ENCODE measurements around the gene SLC6A7.
"Not testable (repeated sequence)": the region's sequence is repeated elsewhere in the genome, so short reads cannot be mapped to it uniquely, and the experiment has no call there.

Gene SLC6A7

DNA sequence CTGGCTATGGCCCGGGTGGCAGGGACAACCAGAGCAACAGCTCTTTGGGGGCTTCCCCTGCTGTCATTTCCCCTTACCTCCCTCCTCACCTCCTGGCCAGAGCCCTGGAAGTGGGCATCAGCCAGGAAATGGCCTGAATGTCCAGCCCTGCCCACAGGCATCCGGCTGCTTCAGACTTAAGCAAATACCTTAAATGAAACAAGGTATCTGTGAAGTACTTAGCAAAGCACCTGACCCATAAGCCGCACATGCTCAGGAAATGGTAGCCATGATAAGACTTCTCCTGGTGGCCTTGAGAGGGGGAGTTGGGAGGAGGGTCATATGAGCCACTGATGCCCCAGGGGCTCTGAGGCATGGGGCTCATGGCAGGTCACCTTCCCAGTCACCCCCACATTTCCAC lies 55.9 kb downstream of the SLC6A7 start:
- no peak for DNase-seq

DNA sequence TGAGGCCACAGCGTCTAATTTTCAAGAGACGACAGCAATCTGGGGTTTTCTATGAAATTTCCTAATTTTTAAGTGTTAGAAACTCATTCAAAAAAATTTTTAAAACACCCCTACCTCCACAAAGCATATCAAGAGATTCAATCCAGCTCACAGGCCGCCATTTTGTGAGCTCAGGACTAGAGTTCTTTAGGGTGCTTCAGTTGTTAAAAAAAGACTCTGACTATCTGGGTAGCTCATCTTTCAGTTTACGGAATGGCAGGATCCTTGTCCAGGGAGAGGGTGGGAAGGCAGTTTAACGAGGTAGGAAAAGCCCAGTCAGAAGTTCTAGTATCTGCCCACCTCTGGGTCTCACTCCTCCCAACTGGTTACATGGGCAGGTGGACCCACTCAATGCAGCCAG lies 56.6 kb downstream of the SLC6A7 start:
- DNase-seq: no peak

DNA sequence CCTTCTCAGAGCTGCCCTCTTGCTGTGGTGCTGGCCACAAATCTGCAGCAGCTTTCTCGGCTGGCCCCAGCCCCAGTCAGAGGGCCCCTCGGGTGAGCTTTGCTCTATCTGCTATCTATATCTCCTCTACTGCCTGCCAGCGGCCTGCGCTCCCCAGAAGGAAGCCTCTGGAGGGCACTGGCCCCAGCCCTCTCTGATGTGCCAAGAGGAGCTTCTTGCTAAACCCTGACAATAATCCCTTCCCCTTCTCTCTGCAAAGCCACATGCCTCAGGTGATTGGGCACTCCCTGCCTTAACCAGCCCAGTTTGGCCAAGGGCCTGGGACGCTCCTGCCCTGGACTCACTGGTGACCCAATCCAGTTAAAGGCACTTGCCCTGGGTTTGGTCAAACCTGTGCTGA lies 57.0 kb downstream of the SLC6A7 start:
- no peak for DNase-seq

DNA sequence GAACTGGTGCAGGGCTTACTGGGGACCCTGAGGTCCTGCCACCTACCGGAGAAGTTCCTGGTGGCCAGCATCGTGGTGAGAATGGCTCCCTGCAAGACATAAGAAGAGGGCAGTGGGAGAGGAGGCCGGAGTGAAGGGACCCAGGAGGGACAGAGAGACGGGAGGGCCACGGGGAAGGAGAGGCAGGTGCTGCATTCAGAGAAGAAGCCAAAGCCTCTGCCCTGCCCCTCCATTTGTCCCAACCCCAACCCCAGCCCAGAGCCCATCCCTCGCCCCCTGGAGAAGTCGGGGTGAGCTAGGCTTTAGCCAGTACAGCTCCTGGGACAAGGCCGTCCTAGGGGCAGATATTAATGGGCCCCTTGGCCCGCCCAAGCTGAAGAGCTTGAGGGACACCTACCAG lies 57.9 kb downstream of the SLC6A7 start:
- DNase-seq: no peak

DNA sequence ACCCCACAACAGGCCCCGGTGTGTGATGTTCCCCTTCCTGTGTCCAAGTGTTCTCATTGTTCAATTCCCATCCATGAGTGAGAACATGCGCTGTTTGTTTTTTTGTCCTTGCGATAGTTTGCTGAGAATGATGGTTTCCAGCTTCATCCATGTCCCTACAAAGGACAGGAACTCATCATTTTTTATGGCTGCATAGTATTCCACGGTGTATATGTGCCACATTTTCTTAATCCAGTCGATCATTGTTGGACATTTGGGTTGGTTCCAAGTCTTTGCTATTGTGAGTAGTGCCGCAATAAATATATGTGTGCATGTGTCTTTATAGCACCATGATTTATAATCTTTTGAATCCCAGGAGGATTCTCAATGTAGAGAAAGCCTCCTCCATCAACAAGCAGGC lies 58.6 kb downstream of the SLC6A7 start:
- DNase-seq: not testable (repeated sequence)

DNA sequence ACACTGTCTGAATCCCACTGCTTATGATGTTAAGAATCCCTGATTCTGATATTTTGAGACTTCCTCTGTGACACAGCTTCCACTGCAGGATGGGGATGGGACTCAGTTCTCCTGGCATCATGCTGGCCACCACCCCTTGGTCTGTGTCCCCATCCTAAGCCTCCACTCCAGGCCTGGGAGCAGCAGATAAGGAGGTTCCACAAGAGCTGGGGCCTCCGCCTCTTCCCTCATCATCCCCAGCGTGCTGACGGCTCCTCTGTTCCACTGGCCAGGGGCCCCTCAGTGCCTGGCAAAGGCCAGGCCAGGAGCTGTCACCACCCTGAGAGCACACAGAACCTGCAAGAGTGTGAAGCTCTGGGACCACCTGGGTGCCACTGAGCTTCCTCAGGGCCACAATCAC lies 59.1 kb downstream of the SLC6A7 start:
- DNase-seq: no peak

DNA sequence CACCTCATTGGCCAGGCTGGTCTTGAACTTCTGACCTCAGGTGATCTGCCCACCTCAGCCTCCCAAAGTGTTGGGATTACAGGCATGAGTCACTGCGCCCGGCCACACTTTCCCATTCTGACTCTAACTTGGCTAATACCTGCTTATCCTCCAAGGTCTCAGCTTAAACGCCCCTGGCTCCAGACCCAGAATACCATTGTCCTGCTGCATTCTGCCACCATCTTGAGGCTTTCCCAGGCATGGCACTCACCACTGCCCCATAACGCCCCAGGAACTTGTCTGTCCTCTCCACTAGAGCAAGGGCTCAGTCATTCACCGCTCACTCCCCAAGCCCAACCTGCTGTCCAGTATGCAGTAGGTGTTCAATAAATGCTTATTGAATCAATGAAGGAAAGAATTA lies 59.9 kb downstream of the SLC6A7 start:
- no peak for DNase-seq

DNA sequence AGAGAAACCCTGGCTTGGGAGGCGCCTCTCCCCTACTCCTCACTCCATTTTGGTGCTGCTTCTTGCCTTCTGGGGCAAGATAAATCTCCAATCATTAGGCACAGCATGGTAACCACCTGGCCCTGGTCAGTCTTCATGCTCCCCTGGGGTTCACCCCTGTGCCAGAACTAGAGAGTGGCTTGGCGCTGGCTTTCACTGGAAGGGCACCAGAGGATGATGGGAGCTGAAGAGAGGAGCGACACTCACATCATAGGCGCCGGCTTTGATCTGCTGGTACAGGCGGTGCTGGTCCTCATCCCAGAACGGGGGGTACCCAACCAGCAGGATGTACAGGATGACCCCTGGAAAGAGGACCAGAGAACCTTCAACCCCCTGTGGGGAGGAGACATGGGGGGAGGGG lies 61.6 kb downstream of the SLC6A7 start:
- no peak for DNase-seq

DNA sequence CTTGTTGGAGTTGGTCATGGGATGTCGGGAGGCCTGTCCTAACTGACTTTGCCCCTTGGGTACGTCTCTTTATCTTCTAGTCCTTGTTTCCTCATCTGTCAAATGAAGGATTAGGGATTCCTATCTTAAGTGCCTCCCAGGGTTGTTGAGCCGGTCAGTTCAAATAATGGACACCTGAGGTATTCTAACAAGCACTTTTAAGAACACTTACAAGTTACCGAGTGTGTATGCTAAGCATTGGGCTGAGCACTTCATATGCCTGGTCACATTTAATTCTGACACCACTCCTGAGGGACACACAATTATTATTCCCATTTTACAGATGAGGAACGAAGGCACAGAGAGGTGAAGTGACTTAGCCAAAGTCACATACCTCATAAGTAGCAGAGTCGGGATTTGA lies 62.6 kb downstream of the SLC6A7 start:
- DNase-seq: no peak

DNA sequence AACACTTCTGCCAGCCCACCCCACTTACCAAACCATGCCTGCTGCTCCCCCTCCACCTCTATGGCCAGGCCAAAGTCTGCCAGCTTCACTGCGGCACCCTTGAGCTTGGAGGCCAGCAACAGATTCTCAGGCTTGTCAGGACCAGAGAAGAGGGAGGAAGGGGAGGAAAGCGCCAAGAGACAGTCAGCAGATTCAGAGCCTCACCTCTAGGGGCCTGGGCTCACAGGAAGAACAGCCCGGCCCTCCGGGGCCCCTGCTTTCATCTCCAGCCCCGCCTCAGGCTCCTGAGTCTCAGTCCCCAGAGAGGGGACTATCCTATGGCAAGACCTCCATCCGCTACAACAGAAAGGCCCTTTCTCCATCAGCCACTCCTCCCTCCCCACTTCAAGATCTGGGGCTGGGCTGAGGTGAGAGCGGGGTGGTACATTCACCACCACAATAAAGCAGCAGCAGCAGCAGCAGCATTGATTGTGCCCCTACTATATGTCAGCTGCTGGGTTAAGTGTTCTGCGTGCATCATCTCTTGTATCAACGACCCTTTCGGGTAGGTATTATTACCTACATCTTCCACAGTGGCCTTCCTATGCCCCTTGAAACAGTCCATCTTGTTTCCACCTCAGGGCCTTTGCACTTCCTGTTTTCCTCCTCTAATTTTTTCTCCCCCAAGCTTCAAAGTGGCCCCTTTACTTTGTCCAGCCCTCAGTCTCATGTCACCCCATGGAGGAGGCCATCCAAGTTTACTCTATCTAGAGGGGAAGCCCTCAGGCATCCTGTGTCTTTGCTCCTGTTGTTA lies 63.8 kb downstream of the SLC6A7 start:
- no peak for DNase-seq

DNA sequence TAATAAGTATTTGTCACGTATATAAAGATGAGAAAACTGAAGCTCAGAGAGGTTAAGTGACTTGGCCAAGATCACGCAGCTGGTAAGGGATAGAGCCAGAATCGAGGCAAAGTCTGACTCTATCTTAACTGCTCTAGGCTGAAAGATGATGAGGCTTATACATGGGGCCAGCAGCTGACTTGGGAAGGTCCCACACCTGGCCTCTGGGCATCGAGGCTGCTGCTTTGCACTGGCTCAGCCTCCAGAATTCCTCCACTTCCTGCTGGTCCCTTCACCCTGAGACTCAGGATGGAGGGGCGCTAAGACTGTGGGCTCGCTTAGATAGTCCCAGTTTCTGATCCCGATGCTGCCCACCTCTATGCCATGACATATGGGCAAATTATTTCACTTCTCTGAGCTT lies 64.5 kb downstream of the SLC6A7 start:
- no peak for DNase-seq

DNA sequence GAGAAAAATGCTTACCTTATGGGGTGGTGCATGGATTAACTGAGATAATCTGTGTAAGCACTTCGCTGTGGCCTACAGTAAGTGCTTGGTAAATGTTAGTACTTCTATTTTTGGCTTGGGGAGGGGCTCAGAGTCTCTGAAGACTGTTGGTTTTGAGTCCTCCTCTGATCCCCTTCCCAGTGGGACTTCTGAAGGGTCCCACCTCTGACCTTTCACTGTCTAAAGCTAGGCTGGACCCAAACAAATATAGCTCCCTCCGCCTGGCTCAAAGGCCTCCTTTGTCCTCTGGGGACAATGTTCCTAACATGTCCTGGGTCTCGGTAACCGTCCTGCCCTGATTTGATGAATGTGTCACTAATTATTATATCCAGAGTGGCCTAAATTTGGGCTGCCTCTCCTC lies 64.9 kb downstream of the SLC6A7 start:
- no peak for DNase-seq

DNA sequence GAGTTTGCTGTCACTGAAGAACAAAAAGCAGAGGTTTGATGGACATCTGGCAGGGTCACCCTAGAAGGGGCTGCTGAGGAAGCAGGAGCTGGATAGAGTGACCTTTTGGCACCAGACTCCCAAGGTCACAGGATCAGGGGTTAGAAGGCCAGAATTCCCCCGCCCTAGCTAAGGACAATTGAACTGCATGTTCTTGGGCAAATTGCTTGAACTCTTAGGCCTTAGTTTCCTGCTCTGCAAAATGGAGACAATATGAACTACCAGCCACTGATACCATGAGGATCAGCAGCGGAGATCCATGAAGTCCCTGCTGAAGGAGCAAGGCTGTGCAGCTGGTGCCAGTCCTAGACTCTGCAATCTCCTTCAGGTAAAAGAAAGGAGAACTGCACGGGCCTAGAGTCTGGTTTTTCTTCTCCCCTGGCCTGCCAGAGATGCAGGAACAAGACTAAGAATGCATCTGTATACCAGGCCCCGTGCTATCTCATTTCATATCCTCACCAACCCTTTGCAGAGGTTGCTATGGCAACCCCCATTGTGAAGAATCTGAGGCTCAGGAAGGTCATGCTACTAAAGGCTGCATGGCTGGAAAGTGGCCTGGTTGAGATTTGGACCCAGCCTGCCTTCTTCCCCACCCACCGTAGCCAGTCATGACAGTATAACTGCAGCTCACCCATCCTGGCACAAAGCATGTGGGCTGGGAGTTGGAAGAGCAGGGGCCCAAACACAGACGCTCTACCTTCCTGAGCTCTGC lies 66.0 kb downstream of the SLC6A7 start:
- no peak for DNase-seq

DNA sequence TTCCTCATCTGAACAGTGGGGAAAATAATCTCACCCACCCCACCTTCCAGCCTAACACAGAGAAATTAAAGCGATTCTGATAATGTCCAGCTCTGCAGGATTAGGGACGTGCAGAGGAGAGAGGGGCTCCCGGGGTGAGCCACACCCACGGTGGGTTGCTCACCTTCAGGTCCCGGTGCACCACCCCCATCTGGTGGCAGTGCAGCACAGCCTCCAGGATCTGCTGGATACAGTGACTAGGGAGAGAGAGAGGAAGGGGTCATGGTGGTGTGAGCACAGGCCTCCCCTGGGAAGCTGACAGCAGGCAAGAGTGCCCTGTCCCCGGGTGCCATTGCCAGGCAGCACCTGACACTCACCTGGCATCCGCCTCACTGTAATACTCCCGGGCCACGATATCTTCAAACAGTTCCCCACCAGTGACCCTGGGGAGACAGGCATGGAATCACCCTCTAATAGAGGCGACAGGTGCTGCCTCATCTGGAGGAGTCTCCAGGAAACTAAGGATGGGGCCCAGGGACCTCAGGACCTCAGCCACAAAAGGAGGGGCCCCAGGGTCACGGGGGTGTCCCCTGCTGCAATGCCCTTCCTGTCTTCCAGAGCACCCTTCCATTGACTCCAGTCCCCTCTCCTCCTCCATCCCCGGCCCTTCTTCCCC lies 66.7 kb downstream of the SLC6A7 start:
- DNase-seq: no peak

DNA sequence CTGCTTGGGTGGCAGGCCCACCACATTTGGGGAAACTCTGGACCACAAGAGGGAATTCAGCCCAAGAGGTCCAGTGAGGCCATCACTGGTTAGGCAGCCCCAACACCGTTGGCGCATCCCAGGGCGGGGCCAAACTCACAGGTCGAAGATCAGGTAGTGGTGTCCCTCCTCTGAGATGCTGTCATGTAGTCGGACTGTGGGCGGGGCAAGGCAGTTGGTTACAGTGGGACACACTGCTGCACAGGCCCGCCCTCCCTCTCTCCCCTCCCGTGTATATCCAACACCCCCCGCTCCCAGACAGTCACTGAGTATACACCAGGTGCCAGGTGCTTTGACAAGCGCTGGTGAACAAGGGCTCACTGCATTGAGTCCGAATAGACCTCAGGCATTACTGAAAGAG lies 67.6 kb downstream of the SLC6A7 start:
- no peak for DNase-seq

DNA sequence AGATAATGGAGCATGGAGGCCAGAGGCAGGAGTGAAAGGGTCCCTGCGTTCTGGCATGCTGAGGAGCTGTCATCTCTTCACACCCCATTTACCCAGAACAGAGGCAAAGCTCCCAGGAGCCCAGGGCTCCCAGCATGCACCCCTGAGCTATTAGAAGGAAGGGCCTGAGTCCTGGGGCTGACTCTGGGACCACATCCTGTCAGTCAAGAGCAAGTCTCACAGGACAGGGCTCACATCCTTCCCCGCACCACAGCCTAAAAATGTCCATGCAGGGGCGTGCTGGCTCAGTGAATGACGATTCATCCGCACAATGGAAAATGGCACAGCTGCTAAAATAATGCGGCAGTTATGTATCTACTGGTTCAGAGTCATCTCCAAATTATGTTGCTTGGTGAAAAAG lies 68.3 kb downstream of the SLC6A7 start:
- DNase-seq: no peak
